Right lung (tissue), 5 donors: ENCODE data around the gene YWHAH. TPM values are rescaled to one million over a fixed set of nuclear protein-coding genes. Genes with fewer than 3 reads are reported as not detected.

ENCODE experiments used
- DNase-seq, 2 donors: peaks; one replicate each; pipeline ENCODE4 v3.0.0-alpha.2; 2013
- polyA plus RNA-seq, 5 donors: library from polyadenylated mRNA; unstranded; fragments of 120-200 nt; gene quantifications; one replicate each; pipeline versions ENCODE4 v1.2.1 to v1.2.3, GENCODE V29; 2013; ENCODE audit warnings: inconsistent platforms in 1 of 5, low replicate concordance in 1 of 5; ENCODE audit not compliant: insufficient read length in 5 of 5, insufficient read depth in 1 of 5

The YWHAH gene
- polyA plus RNA-seq, 5 donors: 89.4 to 125 (median 114) TPM

DNA sequence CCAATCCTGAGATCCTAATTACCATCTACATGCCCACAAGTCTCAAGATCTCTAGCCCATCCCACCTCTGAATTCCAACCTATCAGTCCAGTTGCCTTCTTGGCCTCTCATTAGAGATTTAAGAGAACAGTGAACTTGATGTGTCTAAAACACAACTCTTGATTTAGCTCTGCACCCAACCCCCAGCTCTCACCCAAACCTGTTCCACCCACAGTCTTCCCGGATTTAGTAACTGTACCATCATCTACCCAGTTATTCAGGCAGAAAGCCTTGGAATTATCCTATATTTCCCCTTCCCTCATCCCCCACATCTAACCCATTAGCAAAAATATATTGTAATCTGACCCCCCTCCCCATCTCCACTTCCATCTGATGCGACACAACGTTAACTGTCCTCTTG, 24.0 kb upstream of the YWHAH start:
- DNase-seq: no peak

DNA sequence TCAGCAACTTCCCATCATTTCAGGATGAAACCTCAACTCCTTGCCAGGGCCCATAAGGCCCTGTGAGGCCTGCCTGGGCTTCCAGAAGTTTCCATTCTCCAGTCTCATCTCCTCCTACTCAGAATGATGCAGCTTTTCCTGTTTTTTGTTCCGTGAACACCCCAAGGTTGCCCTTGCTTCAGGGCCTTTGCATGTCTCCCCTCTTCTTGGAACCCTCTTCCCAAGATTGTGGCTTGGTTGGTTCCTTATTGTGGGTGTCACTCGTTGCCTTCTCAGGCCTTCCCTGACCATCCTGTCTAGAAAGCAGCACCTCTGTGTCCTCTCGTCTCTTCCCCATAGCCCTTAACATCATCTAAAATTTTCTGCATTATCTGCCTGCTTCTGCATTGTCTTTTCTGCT, 23.2 kb upstream of the YWHAH start:
- no peak for DNase-seq

DNA sequence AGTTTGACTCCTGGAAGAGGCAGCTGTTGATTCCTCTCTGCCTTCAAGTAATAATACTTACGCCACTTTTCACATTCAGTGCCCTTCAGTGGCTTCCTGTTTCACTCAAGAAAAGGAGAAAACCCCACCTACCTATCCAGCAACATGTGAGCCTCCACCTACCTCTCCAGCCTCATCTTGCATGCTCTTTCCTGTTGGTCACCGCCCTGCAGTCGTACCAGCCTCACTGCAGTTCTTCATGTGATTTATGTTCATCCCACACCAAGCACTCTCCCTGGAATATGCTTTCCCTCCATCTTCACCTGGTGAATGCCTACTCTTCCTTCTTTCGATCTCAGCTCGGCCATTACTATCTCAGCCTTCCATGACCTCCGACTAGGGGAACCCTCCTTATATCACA, 21.8 kb upstream of the YWHAH start:
- no peak for DNase-seq

DNA sequence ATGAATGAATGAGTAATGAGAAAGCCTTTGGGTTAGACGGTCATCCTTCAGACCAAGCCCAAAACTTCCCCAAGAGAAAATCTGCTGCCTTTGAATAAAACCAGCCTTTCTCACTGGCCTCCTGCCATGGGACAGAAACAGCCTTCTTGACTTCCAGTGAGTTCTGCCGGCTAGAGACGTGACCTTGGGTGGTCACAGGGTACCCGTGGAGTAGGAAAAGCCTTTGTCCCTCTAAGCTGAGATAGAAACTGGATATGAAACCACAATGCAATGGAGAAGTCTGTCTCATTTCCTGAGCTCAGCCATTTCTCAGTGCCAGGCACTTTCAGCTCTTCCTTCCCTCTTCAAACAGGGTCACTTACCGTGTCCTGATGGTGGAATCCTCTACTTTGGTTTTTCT, 21.2 kb upstream of the YWHAH start:
- DNase-seq: no peak

DNA sequence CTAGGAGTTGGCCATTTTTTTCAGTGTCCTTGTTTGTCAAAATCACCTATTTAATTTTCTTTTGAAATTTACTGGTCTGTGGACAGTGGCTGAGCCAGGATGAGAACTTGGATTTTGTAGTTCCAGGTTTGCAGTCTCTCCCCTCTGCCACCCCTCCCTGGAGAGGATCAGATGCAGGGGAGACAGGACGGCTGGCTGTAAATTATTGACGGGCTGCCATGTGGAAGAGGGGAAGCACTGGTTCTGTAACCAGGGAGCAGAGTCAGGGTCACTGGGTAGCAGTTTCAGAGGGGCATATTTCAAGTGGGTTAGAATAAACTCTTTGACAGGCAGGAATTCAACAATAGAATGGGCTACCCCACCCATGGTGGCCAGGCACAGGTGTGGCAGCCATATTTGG, 20.6 kb upstream of the YWHAH start:
- no peak for DNase-seq

DNA sequence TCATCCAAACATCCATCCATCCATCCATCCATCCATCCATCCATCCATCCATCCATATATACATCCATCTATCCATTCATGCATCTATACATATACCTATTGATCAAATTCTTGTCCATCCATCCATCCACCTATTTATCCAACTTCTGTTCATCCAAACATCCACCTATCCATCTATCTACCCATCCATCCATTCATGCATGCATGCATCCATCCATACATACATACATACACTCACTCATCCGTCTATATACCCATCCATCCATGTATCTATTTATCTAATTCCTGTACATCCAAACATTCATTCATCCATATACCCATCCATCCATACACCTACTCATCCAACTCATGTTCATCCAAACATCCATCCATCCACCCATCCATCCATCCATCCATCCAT, 19.3 kb upstream of the YWHAH start:
- no peak for DNase-seq

DNA sequence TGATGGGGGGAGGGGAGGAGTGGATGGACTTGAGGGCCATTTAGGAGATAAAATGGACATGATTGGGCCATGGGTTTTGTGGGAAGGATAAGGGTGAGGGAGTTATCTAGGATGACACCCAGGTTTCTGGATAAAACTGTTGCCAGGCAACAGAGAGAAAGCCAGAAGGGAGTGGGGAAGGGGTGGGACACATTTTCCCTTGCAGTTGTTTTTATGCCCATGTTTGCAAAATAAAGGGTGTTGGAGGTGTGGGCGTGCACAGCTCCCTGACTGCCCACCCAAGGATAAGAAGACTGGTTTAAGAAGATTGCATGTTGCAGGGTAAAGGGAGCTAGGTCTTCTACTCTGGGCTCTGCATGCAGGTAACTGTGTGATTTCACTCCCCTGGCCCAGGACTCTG, 18.3 kb upstream of the YWHAH start:
- DNase-seq: no peak

DNA sequence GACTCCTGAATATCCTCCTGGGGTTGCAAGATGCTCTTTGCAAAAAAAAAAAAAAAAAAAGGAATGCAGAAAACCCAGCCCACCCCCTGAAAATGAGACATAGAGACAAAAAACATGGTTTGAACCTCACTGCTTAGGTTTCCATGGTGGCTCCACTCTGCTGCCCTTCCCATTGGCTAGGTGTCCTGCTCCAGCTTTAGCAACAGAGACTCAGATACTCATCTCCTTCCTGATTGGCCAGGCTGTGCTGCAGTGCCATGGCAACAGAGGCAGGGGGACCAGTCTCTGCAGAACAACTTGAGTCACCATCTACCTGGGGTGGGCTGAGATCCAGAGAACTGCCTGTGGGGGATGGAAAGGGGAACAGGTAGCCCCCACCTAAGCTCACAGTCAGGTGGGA, 17.4 kb upstream of the YWHAH start:
- DNase-seq: no peak

DNA sequence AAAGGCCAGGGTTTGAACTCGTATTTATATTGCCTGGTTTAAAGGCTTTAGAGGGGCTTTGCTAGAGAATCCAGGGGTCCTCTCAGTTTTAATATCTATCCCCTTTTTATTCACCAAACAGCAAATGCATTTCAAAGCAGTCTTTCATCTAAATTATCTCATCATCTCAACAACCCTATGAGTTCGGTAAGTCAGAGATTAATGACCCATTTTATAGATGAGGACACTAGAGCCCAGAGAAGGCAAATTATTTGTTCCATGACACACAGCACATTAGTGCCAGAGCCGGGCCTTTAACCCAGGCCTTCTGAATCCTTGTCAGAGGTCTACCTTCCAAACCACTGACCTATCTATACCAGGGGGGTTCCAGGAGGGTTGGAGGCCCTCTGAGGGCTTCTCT, 16.8 kb upstream of the YWHAH start:
- DNase-seq: no peak

DNA sequence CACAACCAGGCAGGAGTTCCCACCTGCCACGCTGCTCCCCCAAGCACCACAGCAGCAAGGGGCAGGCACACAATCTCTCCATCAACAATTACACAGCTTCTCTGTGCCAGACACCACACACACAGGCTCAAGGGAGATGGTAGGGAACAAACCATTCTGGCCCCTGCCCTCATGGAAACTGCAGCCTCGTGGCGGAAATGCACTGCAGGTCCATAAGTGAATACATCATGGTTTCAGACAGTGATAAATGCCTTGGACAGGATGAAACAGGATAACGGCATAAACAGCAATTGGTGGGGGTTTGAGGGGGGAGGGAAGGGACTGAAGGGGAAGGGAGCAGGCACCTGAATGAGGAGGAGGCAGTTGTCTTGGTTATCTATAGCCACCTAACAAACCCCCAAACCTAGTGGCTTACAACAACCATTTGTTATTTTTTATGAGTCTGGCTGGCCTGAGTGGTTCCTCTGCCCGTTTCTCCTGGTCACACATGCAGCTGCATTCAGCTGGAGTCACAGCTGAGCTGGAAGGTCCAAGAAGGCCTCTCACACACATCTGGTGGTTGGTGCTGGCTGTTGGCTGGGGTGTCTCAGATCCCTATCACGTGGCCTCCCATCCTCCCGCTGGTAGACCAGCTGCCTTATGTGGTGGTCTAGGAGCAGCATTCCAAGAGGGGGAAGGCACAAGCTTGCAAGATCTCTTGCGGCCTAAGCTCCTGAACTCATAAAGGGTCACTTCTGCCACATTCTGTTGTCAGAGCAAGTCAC, 15.0 kb upstream of the YWHAH start:
- peak; percentile 76 to 81 for DNase-seq

DNA sequence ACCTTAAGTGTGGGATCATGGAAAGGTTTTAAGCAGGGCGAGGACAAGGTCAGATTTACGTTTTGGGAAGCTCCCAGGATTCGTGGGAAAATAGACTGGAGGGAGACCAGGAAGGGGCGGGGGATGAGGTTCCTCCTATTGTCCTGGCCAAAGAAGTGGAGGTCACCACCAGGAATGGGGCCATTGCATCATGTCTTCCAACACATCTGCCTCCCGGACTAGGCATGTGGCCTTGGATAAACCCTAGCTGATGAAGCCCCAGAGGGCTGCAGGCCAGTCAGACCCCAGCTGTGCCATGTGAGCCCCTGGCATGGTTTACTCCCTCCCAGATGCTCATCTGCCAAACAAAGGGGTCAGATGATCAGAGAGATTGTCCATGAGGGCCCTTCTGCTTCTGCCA, 11.5 kb upstream of the YWHAH start:
- DNase-seq: no peak

DNA sequence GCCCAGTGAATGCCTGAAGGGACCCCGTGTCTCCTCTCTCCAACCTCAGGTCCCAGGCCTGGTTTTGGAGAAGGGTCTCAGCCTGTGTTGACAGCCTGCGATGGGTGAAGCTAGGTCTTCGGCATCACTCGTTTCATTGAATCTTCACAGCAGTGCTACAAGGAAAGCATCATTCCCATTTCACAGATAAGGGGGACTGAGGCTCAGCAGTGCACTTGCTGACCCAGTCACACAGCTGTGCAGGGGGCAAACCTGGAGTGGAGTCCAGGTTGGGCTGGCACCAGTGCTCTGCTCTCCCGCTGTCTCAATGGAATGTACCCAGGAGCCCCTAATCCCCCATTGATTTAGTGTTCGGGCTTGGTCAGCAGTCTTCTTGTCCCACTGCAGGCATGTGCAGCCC, 10.9 kb upstream of the YWHAH start:
- DNase-seq: no peak

DNA sequence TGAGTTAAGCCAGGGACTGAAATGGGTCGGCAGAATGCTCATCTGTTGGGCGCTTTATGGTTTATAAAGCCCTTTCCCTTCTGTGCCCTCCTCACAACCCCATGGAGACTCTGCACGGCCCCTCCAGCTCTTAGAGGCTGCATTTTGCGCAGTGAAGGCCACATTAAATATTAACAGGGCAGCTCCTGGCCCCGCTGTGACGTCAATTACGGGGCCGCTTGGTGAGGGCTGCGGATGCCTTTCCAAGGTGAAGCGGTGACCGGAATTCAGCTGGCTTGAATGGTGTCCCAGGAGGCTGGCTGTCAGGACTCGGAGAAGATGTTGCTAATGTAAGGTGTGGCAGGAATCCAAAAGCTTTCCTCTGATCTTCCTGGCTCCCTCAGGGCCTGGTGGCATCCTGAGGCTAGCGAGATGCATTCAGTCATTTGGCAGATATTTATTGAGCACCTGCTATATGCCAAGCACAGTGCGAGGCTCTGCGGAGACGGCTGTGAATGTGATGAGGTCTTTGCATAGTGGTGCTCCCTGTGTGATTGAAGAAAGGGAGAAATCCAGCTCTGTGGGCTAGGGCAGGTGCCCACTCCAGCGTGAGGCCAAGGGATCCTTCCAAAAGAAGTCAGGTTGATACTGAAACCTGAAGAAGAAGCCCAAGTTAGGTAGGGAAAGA, 10.4 kb upstream of the YWHAH start:
- no peak for DNase-seq

DNA sequence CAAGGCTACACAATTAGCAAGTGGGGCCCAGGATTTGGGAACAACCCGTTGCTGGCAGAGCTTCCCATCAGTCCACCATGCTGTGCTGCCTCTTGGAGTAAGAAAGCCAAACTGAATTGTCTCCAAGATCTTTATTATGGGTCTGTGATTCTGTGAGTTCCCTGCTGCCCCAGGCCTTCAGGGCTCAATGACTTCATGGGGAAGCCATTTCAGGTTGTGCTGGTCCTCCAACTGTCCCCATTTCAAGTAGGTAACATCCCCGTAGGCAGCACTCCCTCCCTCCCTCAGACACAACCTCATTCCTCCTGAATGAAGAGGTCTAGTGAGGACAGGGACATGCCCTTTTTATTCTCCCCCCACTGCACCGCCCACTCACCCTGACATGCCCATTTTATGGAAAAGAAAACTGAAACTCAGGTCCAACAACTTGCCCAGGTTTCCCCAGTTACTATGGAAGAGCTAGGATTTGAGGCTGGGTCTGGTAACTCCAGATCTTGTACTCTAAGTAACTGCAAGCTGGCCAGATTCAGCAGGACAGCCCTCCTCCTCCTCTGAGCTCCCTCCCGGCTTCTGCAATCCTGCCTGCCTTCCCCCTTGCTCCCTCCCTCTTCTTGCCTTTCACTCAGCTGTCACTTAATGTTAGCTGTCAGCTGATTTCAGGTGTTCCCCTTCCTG, 8.2 kb upstream of the YWHAH start:
- DNase-seq: no peak

DNA sequence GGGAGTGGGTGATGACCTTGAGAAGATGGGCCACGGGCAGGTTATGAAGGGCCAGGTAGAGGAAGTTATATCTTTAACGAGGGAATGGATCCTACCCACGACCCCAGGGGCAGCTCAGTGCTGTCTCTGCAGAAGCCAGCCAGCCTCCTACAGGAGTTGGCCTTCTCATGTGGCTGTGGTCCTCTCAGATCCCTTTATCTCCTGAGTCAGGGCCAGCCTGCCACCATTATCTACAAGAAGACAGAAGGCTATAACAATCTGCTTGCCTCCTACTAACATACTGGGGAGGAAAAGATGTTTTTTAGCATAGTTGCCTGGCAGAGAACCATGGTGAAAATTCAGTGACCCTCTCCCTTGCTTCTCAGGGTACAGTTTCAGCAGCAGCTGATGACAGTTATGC, 7.0 kb upstream of the YWHAH start:
- DNase-seq: no peak

DNA sequence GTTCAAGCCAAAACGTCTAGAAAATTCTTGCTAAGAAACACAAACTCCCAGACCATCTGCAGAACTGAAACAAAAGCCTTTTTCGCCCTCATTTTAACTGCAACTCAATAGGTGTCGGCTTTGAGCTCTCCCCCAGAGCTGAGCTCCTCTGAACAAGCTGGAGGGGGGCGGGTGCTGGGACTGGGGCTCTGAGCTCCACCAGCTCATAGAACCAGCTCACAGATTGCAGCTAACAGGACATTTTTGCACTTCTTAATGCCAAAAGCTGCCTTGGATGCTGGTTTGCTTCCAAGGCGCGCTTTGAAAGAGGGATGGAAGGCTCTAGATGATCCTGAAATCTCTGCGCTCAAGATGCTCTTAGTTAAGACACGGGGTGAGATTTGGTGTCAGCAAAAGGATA, 6.0 kb upstream of the YWHAH start:
- no peak for DNase-seq

DNA sequence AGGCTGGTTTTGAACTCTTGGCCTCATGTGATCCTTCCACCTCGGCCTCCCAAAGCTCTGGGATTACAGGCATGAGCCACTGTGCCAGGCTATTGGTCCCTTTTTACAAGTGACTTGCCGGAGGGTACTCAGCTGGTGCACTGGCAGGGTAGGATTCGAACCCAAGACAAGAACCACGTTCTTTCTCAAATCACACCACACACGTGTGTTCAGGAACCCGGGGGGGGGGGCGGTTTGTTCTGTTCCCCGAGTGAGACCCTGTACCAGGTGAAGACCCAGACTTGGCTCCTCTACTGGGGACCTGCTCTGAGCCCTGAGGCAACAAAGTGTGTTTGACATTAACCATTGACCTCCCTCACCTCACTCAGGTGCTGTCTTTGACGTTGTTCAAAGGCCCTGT, 3.8 kb upstream of the YWHAH start:
- no peak for DNase-seq

DNA sequence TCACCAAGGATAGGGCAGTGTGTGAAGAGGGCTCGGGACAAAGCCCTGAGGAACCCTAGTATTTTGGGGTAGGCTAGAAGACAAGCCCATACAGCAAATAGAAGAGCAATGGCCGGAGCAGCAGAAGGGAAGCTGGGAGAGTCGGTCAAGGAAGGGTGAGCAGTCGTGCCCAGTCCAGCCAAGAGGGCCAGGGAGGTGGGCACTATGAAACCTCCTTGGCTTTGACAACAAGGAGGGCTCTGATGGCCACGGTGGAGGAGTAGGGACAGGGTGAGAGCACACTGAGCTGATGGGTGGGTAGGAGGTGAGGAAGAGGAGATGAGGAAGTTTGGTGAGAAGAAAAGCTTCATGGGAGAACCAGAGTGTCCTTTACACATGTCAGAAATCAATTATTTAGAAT, 2.2 kb upstream of the YWHAH start:
- DNase-seq: no peak

DNA sequence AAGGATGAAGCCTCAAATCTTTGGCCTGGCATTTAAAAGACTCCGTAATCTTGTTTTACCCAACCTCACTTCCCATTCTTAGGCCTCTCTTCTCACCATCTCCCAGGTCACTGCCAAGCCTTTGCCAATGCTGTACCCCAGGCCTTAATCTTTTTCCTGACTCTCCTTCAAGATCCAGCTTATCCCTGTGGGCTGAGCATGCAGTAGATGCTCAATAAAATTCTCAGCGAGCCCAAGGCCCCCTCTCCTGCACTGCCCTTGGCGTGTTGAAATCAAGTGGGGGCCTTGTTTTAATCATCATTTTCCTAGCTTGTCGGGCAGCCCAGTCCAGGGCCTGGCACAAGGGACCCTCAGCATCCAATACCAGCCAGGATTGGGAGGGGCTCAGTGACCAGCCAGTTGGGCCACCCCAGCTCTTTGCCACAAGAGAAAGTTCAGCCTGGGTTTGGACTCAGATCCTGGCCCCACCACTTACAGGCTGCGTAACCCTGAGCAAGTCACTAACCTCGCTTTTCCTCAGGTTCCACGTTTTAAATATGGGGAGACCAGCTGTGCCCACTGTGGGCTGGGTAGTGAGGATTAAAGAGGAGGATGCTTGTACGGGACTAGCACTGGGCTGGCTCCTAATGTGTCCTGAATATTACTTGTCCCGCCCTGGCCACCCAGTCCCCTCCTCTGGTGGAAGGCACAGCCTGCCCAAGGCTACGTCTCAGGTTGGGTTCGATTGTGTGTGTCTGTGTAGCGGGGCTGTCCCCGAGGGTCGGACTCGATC, 943 bp upstream of the YWHAH start:
- DNase-seq: no peak

DNA sequence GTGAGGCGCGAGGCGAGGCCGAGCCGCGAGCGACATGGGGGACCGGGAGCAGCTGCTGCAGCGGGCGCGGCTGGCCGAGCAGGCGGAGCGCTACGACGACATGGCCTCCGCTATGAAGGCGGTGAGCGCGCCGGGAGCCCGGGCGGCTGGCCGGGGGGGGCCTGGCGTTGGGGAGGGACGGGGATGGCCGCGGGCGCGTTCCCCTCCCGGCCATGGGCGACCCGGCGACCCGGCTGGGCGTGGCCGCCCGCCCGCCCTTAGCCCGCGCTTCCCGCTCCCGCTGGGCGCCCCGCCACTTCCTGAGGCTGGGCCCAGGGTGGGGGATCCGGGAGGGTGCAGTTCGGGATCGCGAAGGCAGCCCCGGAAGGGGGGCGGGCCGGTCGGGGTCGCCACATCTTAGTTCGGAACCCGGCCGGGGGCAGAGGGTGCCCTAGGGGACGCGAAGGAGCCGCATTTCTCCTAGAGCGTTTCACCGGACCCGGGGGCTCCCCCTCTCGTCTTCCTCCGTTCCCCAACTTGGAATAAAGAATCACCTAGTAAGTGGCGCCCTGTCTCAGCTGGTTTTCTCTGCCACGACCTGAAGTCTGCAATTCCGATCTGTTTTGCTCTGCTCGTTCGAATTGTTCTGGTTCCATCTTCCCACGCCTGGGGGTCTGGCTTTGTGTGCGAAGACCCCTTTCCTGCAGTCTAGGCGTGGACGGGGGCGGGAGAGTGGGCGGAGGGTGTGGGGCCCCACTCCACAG, 536 bp downstream of the YWHAH start:
- no peak for DNase-seq

DNA sequence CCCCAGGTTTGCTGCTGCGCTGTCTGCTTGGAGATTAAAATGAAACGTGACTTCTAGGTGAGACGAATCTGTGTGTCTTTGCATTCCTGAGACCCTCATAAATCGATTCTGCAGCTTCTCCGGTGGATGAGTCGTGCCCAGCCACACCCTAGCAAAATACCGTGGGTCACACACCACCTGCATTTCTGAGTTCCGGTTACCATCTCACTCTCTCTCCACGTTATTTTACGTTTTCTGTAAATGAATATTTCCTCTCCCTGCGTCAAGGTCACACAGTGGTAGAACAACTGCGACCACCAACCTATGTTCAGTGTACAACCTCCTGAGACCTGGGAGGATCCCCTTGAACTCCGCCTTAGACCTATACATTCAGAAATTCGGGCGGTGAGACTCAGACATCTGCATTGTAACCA, 1.1 kb downstream of the YWHAH start:
- DNase-seq: no peak
